ENCODE results near the gene ABCC2. TPM values are rescaled to one million over a fixed set of nuclear protein-coding genes. Genes with fewer than 3 reads are reported as not detected.

ABCC2 gene
- total and polyA plus RNA-seq, 4 experiments from 2014 or later, result 0.72 to 6.7 (median 3.8) TPM

DNA sequence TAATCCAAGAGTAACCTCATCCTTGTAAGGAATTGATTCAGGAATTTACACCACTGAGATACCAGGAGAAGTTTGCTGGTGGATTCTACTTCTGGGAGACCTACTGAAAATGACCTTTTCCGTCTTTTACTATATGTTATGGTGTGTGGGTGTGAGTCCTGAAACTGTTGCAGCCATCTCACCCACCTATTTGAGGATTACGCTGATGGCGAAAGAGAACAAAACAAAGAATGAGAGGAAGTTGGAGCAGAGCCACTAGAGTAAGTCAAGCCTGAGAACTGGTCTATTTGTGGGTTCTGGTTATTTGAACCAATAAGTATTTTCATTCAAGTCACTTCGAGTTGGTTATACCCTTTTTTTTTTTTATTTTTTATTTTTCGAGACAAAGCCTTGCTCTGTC is 12.7 kb upstream of the ABCC2 start:
- no peak for DNase-seq
- Mint-ChIP-seq H3K27ac (no peak overlapping the region), H3K36me3 (peaks cover 0 to 4% of the 10 kb centered on the region in 2 donors), H3K4me3 (no peak overlapping the region), H3K27me3 (no peaks in the 10 kb centered on the region), H3K9me3 (peaks cover 0 to 8% (median under 1%) of the 10 kb centered on the region in 8 donors), H3K4me1 (no peaks in the 10 kb centered on the region)
- no peaks in the 10 kb centered on the region for H3K27me3 ChIP-seq (ENCODE audit: insufficient read depth, low read length)
- ChIA-PET POLR2A (ENCODE audit: partially characterized antibody) (no interaction called here), CTCF (ENCODE audit: partially characterized antibody) (interaction anchor here (1.4 kb wide), 1 partner anchor 19 kb away, joined by 3 read pairs; no protein-coding TSS in a partner anchor)
- H3K36me3 ChIP-seq (ENCODE audit: insufficient read depth, low read length), result no peaks in the 10 kb centered on the region
- intact Hi-C loops (cut with micrococcal nuclease), result no loop called here
- H3K4me3 ChIP-seq (ENCODE audit: low read length in 2 of 2), result no peak overlapping the region
- H3K9me3 ChIP-seq (ENCODE audit: control insufficient read depth in 1 of 2, low read length in 2 of 2), result no peaks in the 10 kb centered on the region
- no peak overlapping the region for H3K27ac ChIP-seq (ENCODE audit: low read depth, low read length)
- no peaks in the 10 kb centered on the region for H3K4me1 ChIP-seq (ENCODE audit: insufficient read depth, low read length)

DNA sequence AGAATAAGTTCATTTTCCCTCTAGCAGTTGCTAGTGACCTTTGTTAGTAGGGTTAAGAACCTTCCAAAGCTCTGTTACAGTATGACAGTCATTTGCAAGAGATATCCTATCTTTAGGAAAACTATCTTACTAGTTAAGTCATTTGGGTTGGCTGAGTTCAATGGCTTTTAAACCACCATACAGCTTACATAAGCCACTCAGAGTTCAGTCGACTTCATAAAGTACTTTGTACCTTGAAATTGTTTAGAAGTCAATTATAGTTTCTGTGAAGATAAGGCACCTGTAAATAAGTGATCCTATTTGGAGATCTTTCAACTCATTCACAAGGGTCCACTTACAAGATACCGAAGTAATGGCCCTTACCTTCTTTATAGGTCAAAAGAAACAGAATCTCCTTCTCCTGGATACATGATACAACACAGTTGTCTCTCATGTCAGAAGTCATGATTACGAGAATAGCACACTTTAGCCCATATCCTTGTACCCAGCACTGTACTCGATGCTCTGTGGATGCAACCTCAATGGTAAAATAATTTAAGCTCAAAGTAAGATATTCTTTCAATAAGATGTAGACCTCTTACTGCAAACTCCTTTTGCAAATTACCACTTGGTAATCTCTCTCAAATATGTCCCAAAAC is 11.9 kb upstream of the ABCC2 start:
- Histone ChIP-seq H3K27ac (ENCODE audit: low read depth, low read length) (no peak overlapping the region), H3K4me1 (ENCODE audit: insufficient read depth, low read length) (no peaks in the 10 kb centered on the region), H3K27me3 (ENCODE audit: insufficient read depth, low read length) (no peaks in the 10 kb centered on the region), H3K9me3 (ENCODE audit: control insufficient read depth in 1 of 2, low read length in 2 of 2) (no peaks in the 10 kb centered on the region), H3K4me3 (ENCODE audit: low read length in 2 of 2) (no peak overlapping the region), H3K36me3 (ENCODE audit: insufficient read depth, low read length) (no peaks in the 10 kb centered on the region)
- Mint-ChIP-seq H3K27ac (no peak overlapping the region), H3K4me3 (no peak overlapping the region), H3K9me3 (peaks cover 0 to 8% (median under 1%) of the 10 kb centered on the region in 8 donors), H3K27me3 (no peaks in the 10 kb centered on the region), H3K4me1 (no peaks in the 10 kb centered on the region), H3K36me3 (peaks cover 0 to 4% of the 10 kb centered on the region in 2 donors)
- DNase-seq, result no peak
- POLR2A ChIA-PET (ENCODE audit: partially characterized antibody), result no interaction called here
- CTCF ChIA-PET (ENCODE audit: partially characterized antibody), result no interaction called here
- intact Hi-C loops (cut with micrococcal nuclease), result no loop called here

DNA sequence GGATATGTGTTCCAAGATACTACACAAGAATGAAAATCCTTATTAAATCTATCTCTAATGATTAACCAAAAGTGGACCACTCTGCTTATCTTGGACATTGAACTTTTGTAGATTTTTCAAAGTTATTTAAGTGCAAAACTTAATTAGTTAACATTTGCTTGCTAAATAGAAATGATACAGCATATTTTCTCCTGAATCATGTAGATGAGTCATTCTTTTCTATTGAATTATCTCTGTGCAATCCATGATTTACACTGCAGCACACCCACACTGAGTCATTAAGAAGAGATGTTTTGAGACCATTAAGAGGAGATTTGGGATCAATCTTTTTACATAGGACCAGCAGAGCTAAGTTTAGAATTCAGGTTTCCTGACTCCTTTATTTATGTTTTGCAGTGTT is 6.6 kb upstream of the ABCC2 start:
- Histone ChIP-seq H3K4me1 (ENCODE audit: insufficient read depth, low read length) (no peaks in the 10 kb centered on the region), H3K27me3 (ENCODE audit: insufficient read depth, low read length) (no peaks in the 10 kb centered on the region), H3K9me3 (ENCODE audit: control insufficient read depth in 1 of 2, low read length in 2 of 2) (no peaks in the 10 kb centered on the region), H3K4me3 (ENCODE audit: low read length in 2 of 2) (no peak overlapping the region), H3K27ac (ENCODE audit: low read depth, low read length) (no peak overlapping the region), H3K36me3 (ENCODE audit: insufficient read depth, low read length) (no peaks in the 10 kb centered on the region)
- Mint-ChIP-seq H3K27me3 (peaks cover 0 to 2% of the 10 kb centered on the region in 2 donors), H3K36me3 (peaks cover 1 to 4% of the 10 kb centered on the region in 2 donors), H3K4me3 (no peak overlapping the region), H3K27ac (no peak overlapping the region), H3K4me1 (no peaks in the 10 kb centered on the region), H3K9me3 (peaks cover 0 to 12% (median 2%) of the 10 kb centered on the region in 8 donors)
- CTCF ChIA-PET (ENCODE audit: partially characterized antibody), result no interaction called here
- intact Hi-C loops (cut with micrococcal nuclease), result no loop called here
- DNase-seq, result no peak
- POLR2A ChIA-PET (ENCODE audit: partially characterized antibody), result no interaction called here

DNA sequence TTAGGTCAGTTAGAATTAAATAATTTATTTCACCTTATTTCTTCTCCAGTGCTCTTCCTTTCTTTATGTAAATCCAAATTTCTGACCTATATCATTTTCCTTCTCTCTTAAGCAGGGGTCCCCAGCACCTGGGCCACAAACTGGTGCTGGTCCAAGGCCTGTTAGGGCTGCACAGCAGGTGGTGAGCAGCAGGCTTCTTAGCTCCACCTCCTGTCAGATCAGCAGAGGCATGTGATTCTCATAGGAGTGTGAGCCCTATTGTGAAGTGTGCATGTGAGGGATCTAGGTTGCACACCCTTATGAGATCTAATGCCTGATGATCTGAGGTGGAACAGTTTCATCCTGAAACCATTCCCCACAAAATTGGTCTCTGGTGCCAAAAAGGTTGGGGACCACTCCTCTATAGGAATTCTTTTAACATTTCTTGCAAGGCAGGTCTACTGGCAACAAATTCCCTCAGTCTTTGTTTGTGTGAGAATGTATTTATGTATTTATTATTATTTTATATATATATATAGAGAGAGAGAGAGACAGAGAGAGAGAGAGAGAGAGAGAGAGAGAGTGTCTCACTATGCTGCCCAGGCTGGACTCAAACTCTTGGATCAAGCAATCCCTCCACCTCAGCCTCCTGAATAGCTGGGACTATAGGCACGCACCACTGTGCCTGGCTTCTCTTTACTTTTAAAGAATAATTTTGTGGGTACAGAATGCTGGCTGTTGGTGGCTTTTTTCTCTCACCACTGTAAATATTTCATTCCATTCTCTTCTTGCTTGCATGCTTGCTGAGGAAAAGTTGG is 4.3 kb upstream of the ABCC2 start:
- intact Hi-C loops (cut with micrococcal nuclease), result no loop called here
- Histone ChIP-seq H3K4me3 (ENCODE audit: low read length in 2 of 2) (no peak overlapping the region), H3K36me3 (ENCODE audit: insufficient read depth, low read length) (no peaks in the 10 kb centered on the region), H3K27ac (ENCODE audit: low read depth, low read length) (no peak overlapping the region), H3K27me3 (ENCODE audit: insufficient read depth, low read length) (no peaks in the 10 kb centered on the region), H3K4me1 (ENCODE audit: insufficient read depth, low read length) (no peaks in the 10 kb centered on the region), H3K9me3 (ENCODE audit: control insufficient read depth in 1 of 2, low read length in 2 of 2) (no peaks in the 10 kb centered on the region)
- Mint-ChIP-seq H3K9me3 (peaks cover 0 to 12% (median 2%) of the 10 kb centered on the region in 8 donors), H3K27ac (no peak overlapping the region), H3K27me3 (peaks cover 0 to 5% of the 10 kb centered on the region in 2 donors), H3K4me3 (no peak overlapping the region), H3K36me3 (peaks cover 0 to 5% of the 10 kb centered on the region in 2 donors), H3K4me1 (no peaks in the 10 kb centered on the region)
- ChIA-PET CTCF (ENCODE audit: partially characterized antibody) (no interaction called here), POLR2A (ENCODE audit: partially characterized antibody) (no interaction called here)
- no peak for DNase-seq

DNA sequence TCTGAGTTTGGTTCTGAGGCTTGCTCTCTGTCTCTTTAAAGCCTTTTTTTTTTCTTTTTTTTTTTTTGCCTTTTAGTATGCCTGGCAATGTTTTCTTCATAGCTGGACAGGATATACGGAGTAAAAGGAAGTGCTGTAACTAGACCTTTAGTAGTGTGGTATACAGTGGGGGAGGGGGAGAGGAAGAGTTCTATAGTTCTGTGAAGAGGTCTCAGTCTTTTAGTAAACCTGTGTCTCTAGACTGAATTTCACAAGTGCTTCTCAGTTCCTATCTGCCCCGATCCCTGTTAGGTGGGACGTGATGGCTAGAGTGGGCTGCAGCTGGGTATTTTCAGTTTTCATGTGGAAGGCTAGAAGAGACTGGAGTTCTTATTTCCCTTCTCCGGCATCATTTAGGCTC is 3.1 kb upstream of the ABCC2 start:
- Mint-ChIP-seq H3K36me3 (peaks cover 0 to 7% of the 10 kb centered on the region in 2 donors), H3K4me1 (no peaks in the 10 kb centered on the region), H3K27me3 (peaks cover 0 to 5% of the 10 kb centered on the region in 2 donors), H3K9me3 (peaks cover 0 to 8% (median 2%) of the 10 kb centered on the region in 8 donors), H3K27ac (no peak overlapping the region), H3K4me3 (no peak overlapping the region)
- Histone ChIP-seq H3K36me3 (ENCODE audit: insufficient read depth, low read length) (no peaks in the 10 kb centered on the region), H3K27ac (ENCODE audit: low read depth, low read length) (no peak overlapping the region), H3K9me3 (ENCODE audit: control insufficient read depth in 1 of 2, low read length in 2 of 2) (no peaks in the 10 kb centered on the region), H3K4me3 (ENCODE audit: low read length in 2 of 2) (no peak overlapping the region), H3K4me1 (ENCODE audit: insufficient read depth, low read length) (no peaks in the 10 kb centered on the region), H3K27me3 (ENCODE audit: insufficient read depth, low read length) (no peaks in the 10 kb centered on the region)
- DNase-seq, result no peak
- CTCF ChIA-PET (ENCODE audit: partially characterized antibody), result no interaction called here
- POLR2A ChIA-PET (ENCODE audit: partially characterized antibody), result no interaction called here
- intact Hi-C loops (cut with micrococcal nuclease), result no loop called here

DNA sequence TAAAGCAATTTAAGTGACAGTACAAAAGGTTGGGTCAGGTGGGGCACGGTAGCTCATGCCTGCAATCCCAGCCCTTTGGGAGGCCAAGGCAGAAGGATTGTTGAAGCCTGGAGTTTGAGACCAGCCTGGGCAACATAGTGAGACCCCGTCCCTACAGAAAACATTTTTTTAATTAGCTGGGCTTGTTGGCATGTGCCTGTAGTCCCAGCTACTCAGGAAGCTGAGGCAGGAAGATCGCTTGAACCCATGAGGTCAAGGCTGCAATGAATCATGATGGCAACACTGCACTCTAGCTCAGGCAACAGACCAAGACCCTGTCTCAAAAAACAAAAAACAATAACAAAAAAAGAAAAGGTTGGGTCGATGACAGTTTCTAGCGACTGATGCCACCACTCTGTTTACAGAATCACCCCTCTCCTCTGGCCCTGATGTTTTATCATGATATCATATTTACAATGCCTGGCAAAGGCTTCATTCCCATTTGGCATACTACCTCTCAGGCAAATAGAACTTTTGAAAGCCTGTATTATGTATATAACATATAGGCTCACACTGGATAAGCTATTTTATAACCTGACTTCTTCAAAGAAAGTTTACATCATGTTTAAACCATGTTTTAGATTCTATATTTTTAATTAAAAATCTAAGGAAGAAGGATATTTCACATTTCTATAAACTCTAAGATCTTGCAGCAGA is 558 bp upstream of the ABCC2 start:
- Mint-ChIP-seq H3K27me3 (peaks cover 0 to 5% of the 10 kb centered on the region in 2 donors), H3K36me3 (peaks cover 2 to 14% of the 10 kb centered on the region in 2 donors), H3K4me1 (no peaks in the 10 kb centered on the region), H3K27ac (no peak overlapping the region), H3K9me3 (peaks cover 0 to 8% (median 2%) of the 10 kb centered on the region in 8 donors), H3K4me3 (no peak overlapping the region)
- H3K27ac ChIP-seq (ENCODE audit: low read depth, low read length), result no peak overlapping the region
- H3K27me3 ChIP-seq (ENCODE audit: insufficient read depth, low read length), result no peaks in the 10 kb centered on the region
- POLR2A ChIA-PET (ENCODE audit: partially characterized antibody), result no interaction called here
- no peaks in the 10 kb centered on the region for H3K4me1 ChIP-seq (ENCODE audit: insufficient read depth, low read length)
- H3K4me3 ChIP-seq (ENCODE audit: low read length in 2 of 2), result no peak overlapping the region
- no peaks in the 10 kb centered on the region for H3K9me3 ChIP-seq (ENCODE audit: control insufficient read depth in 1 of 2, low read length in 2 of 2)
- no peaks in the 10 kb centered on the region for H3K36me3 ChIP-seq (ENCODE audit: insufficient read depth, low read length)
- CTCF ChIA-PET (ENCODE audit: partially characterized antibody), result no interaction called here
- intact Hi-C loops (cut with micrococcal nuclease), result no loop called here
- DNase-seq, result no peak

DNA sequence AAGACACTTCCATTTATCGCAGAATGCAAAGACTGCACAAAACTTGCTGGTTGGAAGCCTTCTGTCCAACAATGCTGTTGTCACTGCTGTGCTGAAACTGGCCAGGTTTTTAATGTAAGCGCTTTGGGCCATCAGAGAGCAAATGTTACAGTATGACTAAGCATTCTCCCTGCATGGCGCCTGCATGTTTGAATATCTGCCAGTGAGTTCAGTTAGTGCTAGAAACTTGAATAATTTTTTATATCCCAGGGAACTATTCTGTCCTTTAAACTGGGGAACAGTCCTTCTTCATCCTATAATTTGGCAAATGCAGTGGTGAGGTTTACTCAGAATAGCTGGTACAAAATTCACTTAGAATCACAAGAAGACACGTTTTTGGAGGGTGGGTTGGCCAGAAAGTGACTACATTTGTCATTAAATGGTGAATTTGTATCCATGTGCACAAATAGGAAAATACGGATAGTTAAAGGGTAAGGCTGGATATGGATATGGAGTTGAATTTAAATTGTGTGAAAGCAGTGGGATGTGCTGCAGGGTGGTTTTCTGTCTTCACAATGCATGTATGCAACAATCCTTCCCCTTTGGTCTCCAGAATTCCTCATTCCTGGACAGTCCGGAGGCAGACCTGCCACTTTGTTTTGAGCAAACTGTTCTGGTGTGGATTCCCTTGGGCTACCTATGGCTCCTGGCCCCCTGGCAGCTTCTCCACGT is 1.7 kb downstream of the ABCC2 start:
- POLR2A ChIA-PET (ENCODE audit: partially characterized antibody), result no interaction called here
- Histone ChIP-seq H3K4me3 (ENCODE audit: low read length in 2 of 2) (no peak overlapping the region), H3K4me1 (ENCODE audit: insufficient read depth, low read length) (no peaks in the 10 kb centered on the region), H3K36me3 (ENCODE audit: insufficient read depth, low read length) (no peaks in the 10 kb centered on the region), H3K27me3 (ENCODE audit: insufficient read depth, low read length) (no peaks in the 10 kb centered on the region), H3K27ac (ENCODE audit: low read depth, low read length) (no peak overlapping the region), H3K9me3 (ENCODE audit: control insufficient read depth in 1 of 2, low read length in 2 of 2) (no peaks in the 10 kb centered on the region)
- intact Hi-C loops (cut with micrococcal nuclease), result no loop called here
- Mint-ChIP-seq H3K27ac (no peak overlapping the region), H3K4me1 (no peaks in the 10 kb centered on the region), H3K27me3 (peaks cover 0 to 5% of the 10 kb centered on the region in 2 donors), H3K4me3 (no peak overlapping the region), H3K9me3 (peaks cover 0 to 1% (median 0%) of the 10 kb centered on the region in 8 donors), H3K36me3 (peaks cover 2 to 23% of the 10 kb centered on the region in 2 donors)
- CTCF ChIA-PET (ENCODE audit: partially characterized antibody), result no interaction called here
- DNase-seq, result no peak

Measured in CD4-positive, alpha-beta memory T cell (primary cell).